ENCODE results near the gene IGF1. TPM values are rescaled to one million over a fixed set of nuclear protein-coding genes. Genes with fewer than 3 reads are reported as not detected.

The IGF1 gene
- total RNA-seq, 1 experiment from 2014 or later, result 0.42 TPM

- H3K9me2 ChIP-seq (ENCODE audit: insufficient read depth), result no peaks in the 10 kb centered on the region
- no peak overlapping the region for H3K27ac ChIP-seq (ENCODE audit: low read depth, low read length)
- no peak overlapping the region for H3K4me3 ChIP-seq (replicated peaks in 1 of 2; ENCODE audit: low read depth in 1 of 2, low read length in 2 of 2)
- ATAC-seq, result no peak
- ChIA-PET CTCF (no interaction called here), POLR2A (no interaction called here), RAD21 (ENCODE audit: low non-redundant PET in 1 of 2, low total read pairs in 2 of 2, uncharacterized antibody in 2 of 2, unreplicated experiment in 2 of 2) (no interaction called here)
- H3K4me2 ChIP-seq (ENCODE audit: low read length), result no peak overlapping the region
- no peak overlapping the region for H2AFZ ChIP-seq (ENCODE audit: low read depth, low read length, poor library complexity, severe bottlenecking)
- no peaks in the 10 kb centered on the region for H4K20me1 ChIP-seq (ENCODE audit: insufficient read depth)
- BruUV-seq (replicated peaks), result no TSS peak
- no peaks in the 10 kb centered on the region for H3K36me3 ChIP-seq (ENCODE audit: control insufficient read depth in 1 of 2, insufficient read depth in 2 of 2, low read length in 2 of 2)
- no peaks in the 10 kb centered on the region for H3K9me3 ChIP-seq (ENCODE audit: control insufficient read depth in 1 of 2, insufficient read depth in 1 of 2, low read depth in 1 of 2, low read length in 2 of 2)
- H3K4me1 ChIP-seq (ENCODE audit: control insufficient read depth in 1 of 2, insufficient read depth in 2 of 2, low read length in 2 of 2), result no peaks in the 10 kb centered on the region
- TF ChIP-seq SIN3A (IDR thresholded peaks at IDR 0.05; ENCODE audit: low read depth) (no peak), ZNF274 (IDR thresholded peaks at IDR 0.05; ENCODE audit: low read depth, low read length) (no peak), CTCF (IDR thresholded peaks at IDR 0.05 in 2 of 3, conservative IDR thresholded peaks at IDR 0.05 in 1 of 3; ENCODE audit: borderline replicate concordance in 1 of 3, insufficient read depth in 1 of 3, low read depth in 2 of 3, low read length in 2 of 3) (no peak), SP1 (IDR thresholded peaks at IDR 0.05; ENCODE audit: low read depth) (no peak), CEBPB (IDR thresholded peaks at IDR 0.05; ENCODE audit: low read depth) (no peak)
- intact Hi-C loops (cut with micrococcal nuclease), result no loop called here
- DNase-seq (ENCODE audit: low read depth, low spot score), result no peak
- no peak overlapping the region for H3K9ac ChIP-seq (ENCODE audit: low read length)
- H3K79me2 ChIP-seq (ENCODE audit: insufficient read depth, low read length), result no peaks in the 10 kb centered on the region
- no peaks in the 10 kb centered on the region for H3K27me3 ChIP-seq (ENCODE audit: insufficient read depth, low read length)
Observed at GRCh38 chr12:102459314-102459713, 21.0 kb downstream of the IGF1 start.

- 0 out of 2 replicates have a peak, but pooled peaks cover 3% of the 10 kb centered on the region for H3K27me3 ChIP-seq (ENCODE audit: insufficient read depth, low read length)
- H2AFZ ChIP-seq (ENCODE audit: low read depth, low read length, poor library complexity, severe bottlenecking), result no peak overlapping the region
- H4K20me1 ChIP-seq (ENCODE audit: insufficient read depth), result no peaks in the 10 kb centered on the region
- no peak overlapping the region for H3K4me2 ChIP-seq (ENCODE audit: low read length)
- BruUV-seq (replicated peaks), result no TSS peak
- H3K9me3 ChIP-seq (ENCODE audit: control insufficient read depth in 1 of 2, insufficient read depth in 1 of 2, low read depth in 1 of 2, low read length in 2 of 2), result no peaks in the 10 kb centered on the region
- ChIA-PET RAD21 (ENCODE audit: low non-redundant PET in 1 of 2, low total read pairs in 2 of 2, uncharacterized antibody in 2 of 2, unreplicated experiment in 2 of 2) (no interaction called here), CTCF (no interaction called here), POLR2A (no interaction called here)
- ATAC-seq, result no peak
- no peaks in the 10 kb centered on the region for H3K79me2 ChIP-seq (ENCODE audit: insufficient read depth, low read length)
- no peak overlapping the region for H3K9ac ChIP-seq (ENCODE audit: low read length)
- no peak overlapping the region for H3K27ac ChIP-seq (ENCODE audit: low read depth, low read length)
- DNase-seq (ENCODE audit: low read depth, low spot score), result no peak
- no peaks in the 10 kb centered on the region for H3K4me1 ChIP-seq (ENCODE audit: control insufficient read depth in 1 of 2, insufficient read depth in 2 of 2, low read length in 2 of 2)
- no peak overlapping the region for H3K4me3 ChIP-seq (replicated peaks in 1 of 2; ENCODE audit: low read depth in 1 of 2, low read length in 2 of 2)
- no peaks in the 10 kb centered on the region for H3K9me2 ChIP-seq (ENCODE audit: insufficient read depth)
- no peaks in the 10 kb centered on the region for H3K36me3 ChIP-seq (ENCODE audit: control insufficient read depth in 1 of 2, insufficient read depth in 2 of 2, low read length in 2 of 2)
- intact Hi-C loops (cut with micrococcal nuclease), result no loop called here
- no peak for TF ChIP-seq ELF1 (IDR thresholded peaks at IDR 0.05; ENCODE audit: borderline replicate concordance, low read depth)
- no peak for TF ChIP-seq CEBPB (IDR thresholded peaks at IDR 0.05; ENCODE audit: low read depth)
- TF ChIP-seq SIN3A (IDR thresholded peaks at IDR 0.05; ENCODE audit: low read depth), result no peak
- no peak for TF ChIP-seq CTCF (IDR thresholded peaks at IDR 0.05 in 2 of 3, conservative IDR thresholded peaks at IDR 0.05 in 1 of 3; ENCODE audit: borderline replicate concordance in 1 of 3, insufficient read depth in 1 of 3, low read depth in 2 of 3, low read length in 2 of 3)
- TF ChIP-seq REST (IDR thresholded peaks at IDR 0.05; ENCODE audit: low read depth), result no peak
- no peak for TF ChIP-seq POLR2A (IDR thresholded peaks at IDR 0.05; ENCODE audit: borderline replicate concordance, extremely low read depth, insufficient read depth, insufficient read length)
- TF ChIP-seq POLR2AphosphoS5 (IDR thresholded peaks at IDR 0.05; ENCODE audit: low read depth, low read length), result no peak
Observed at GRCh38 chr12:102454808-102455760, 25.3 kb downstream of the IGF1 start.
